GM23338 (cell line): ENCODE data around the gene LMX1B. TPM values are rescaled to one million over a fixed set of nuclear protein-coding genes. Genes with fewer than 3 reads are reported as not detected.

Source experiments
- ATAC-seq: fragments of 200-7000 bp; cut with Tn5 transposase; 3 replicates; pipeline ENCODE4 v1.9.1; 2020
- DNase-seq: peaks from one replicate; pipeline ENCODE4 v3.0.0-alpha.2; 2015; ENCODE audit warnings: low spot score
- H2AFZ ChIP-seq: fragments of 200-600 bp; sonication (generic); 2 replicates; pipeline ENCODE4 v1.8.0; 2016; ENCODE audit warnings: antibody characterized with exemption, mild to moderate bottlenecking, moderate library complexity
- H3F3A ChIP-seq: fragments of 200-600 bp; sonication (generic); replicated peaks from 2 replicates; pipeline ENCODE4 v1.8.0; 2017; ENCODE audit warnings: antibody characterized with exemption, mixed run types, low read depth
- H3K27ac ChIP-seq: fragments of 200-600 bp; sonication (generic); 2 replicates; pipeline ENCODE4 v1.6.1; 2016; ENCODE audit warnings: low read depth
- H3K27me3 ChIP-seq: fragments of 200-600 bp; sonication (generic); 2 replicates; pipeline ENCODE4 v1.8.0; 2016; ENCODE audit warnings: mild to moderate bottlenecking, mixed run types, moderate library complexity; ENCODE audit not compliant: insufficient read depth
- H3K36me3 ChIP-seq: fragments of 200-600 bp; sonication (generic); 2 replicates; pipeline ENCODE4 v1.8.0; 2016; ENCODE audit warnings: mild to moderate bottlenecking; ENCODE audit not compliant: insufficient read depth
- H3K4me1 ChIP-seq: fragments of 200-600 bp; sonication (generic); 2 replicates; pipeline ENCODE4 v1.8.0; 2016; ENCODE audit warnings: mild to moderate bottlenecking, moderate library complexity; ENCODE audit not compliant: insufficient read depth
- H3K4me2 ChIP-seq: fragments of 200-600 bp; sonication (generic); 2 replicates; pipeline ENCODE4 v1.7.1; 2017; ENCODE audit warnings: mixed run types
- H3K4me3 ChIP-seq: fragments of 200-600 bp; sonication (generic); 2 replicates; pipeline ENCODE4 v1.6.1; 2016; ENCODE audit warnings: mixed run types
- H3K79me2 ChIP-seq: fragments of 200-600 bp; sonication (generic); replicated peaks from 2 replicates; pipeline ENCODE4 v1.8.0; 2017; ENCODE audit warnings: mild to moderate bottlenecking; ENCODE audit not compliant: insufficient read depth
- H3K9me2 ChIP-seq: fragments of 200-600 bp; sonication (generic); 2 replicates; pipeline ENCODE4 v1.8.0; 2017; ENCODE audit not compliant: insufficient read depth
- H4K20me1 ChIP-seq: fragments of 200-600 bp; sonication (generic); replicated peaks from 2 replicates; pipeline ENCODE4 v1.8.0; 2017; ENCODE audit warnings: mild to moderate bottlenecking; ENCODE audit not compliant: insufficient read depth
- H3K27ac Mint-ChIP-seq: 2 replicates; pipeline ENCODE4 v1.8.0; 2020; ENCODE audit warnings: inconsistent platforms, mild to moderate bottlenecking, moderate library complexity, mixed read lengths
- H3K27me3 Mint-ChIP-seq: 3 replicates; pipeline ENCODE4 v1.8.0; 2022; ENCODE audit warnings: low read depth, mild to moderate bottlenecking, moderate library complexity, mixed read lengths, inconsistent platforms; ENCODE audit not compliant: insufficient read depth, poor library complexity
- H3K36me3 Mint-ChIP-seq: 3 replicates; pipeline ENCODE4 v1.8.0; 2021; ENCODE audit warnings: low read depth, mild to moderate bottlenecking, inconsistent platforms, moderate library complexity, mixed read lengths
- H3K4me1 Mint-ChIP-seq: 3 replicates; pipeline ENCODE4 v1.8.0; 2020; ENCODE audit warnings: mild to moderate bottlenecking, inconsistent platforms, mixed read lengths
- H3K4me3 Mint-ChIP-seq: 3 replicates; pipeline ENCODE4 v1.8.0; 2021; ENCODE audit warnings: moderate library complexity, mild to moderate bottlenecking, inconsistent platforms, mixed read lengths
- H3K9me3 Mint-ChIP-seq: 3 replicates; pipeline ENCODE4 v1.8.0; 2020; ENCODE audit warnings: moderate library complexity, mild to moderate bottlenecking, inconsistent platforms, mixed read lengths
- CREB1 ChIP-seq: fragments of 250-450 bp; sonication (Bioruptor Pico); IDR thresholded peaks from 2 replicates; pipeline ENCODE4 v1.5.0; 2020; ENCODE audit warnings: low read depth, mild to moderate bottlenecking, moderate library complexity
- CTCF ChIP-seq, 2 experiments: fragments of 200-600 bp in 1 of 2; sonication (generic) in 1 of 2; conservative IDR thresholded peaks; 2 replicates each; pipeline versions ENCODE4 v1.5.1 to v1.6.1; 2016 to 2017; ENCODE audit warnings: antibody characterized with exemption in 2 of 2, low read depth in 2 of 2, mild to moderate bottlenecking in 2 of 2, moderate library complexity in 1 of 2
- ETS1 ChIP-seq: IDR thresholded peaks from 2 replicates; pipeline ENCODE4 v1.6.1; 2016; ENCODE audit warnings: antibody characterized with exemption
- EZH2 ChIP-seq: fragments of 200-600 bp; sonication (generic); IDR thresholded peaks from one replicate; pipeline ENCODE4 v1.8.0; 2017; ENCODE audit warnings: antibody characterized with exemption, mild to moderate bottlenecking, low read depth; ENCODE audit not compliant: unreplicated experiment
- EZH2phosphoT487 ChIP-seq: fragments of 200-600 bp; sonication (generic); IDR thresholded peaks from one replicate; pipeline ENCODE4 v1.8.1; 2018; ENCODE audit warnings: antibody characterized with exemption; ENCODE audit not compliant: unreplicated experiment
- JUNB ChIP-seq: IDR thresholded peaks from one replicate; pipeline ENCODE4 v1.6.1; 2016; ENCODE audit warnings: antibody characterized with exemption; ENCODE audit not compliant: unreplicated experiment
- NANOG ChIP-seq: IDR thresholded peaks from 2 replicates; pipeline ENCODE4 v1.6.1; 2016; ENCODE audit warnings: antibody characterized with exemption, borderline replicate concordance
- POLR2AphosphoS5 ChIP-seq: IDR thresholded peaks from 2 replicates; pipeline ENCODE4 v1.6.1; 2016; ENCODE audit warnings: antibody characterized with exemption, low read depth
- REST ChIP-seq: IDR thresholded peaks from one replicate; pipeline ENCODE4 v1.6.1; 2018; ENCODE audit warnings: antibody characterized with exemption; ENCODE audit not compliant: unreplicated experiment
- STAT1 ChIP-seq: IDR thresholded peaks from one replicate; pipeline ENCODE4 v1.6.1; 2016; ENCODE audit warnings: antibody characterized with exemption; ENCODE audit not compliant: unreplicated experiment
- ZNF114 ChIP-seq: fragments of 250-450 bp; sonication (Bioruptor Pico); IDR thresholded peaks from 2 replicates; pipeline ENCODE4 v1.5.0; 2020; ENCODE audit warnings: mild to moderate bottlenecking, moderate library complexity
- ZNF331 ChIP-seq: fragments of 250-450 bp; sonication (Bioruptor Pico); IDR thresholded peaks from 2 replicates; pipeline ENCODE4 v1.5.0; 2020; ENCODE audit warnings: low read depth, mild to moderate bottlenecking, moderate library complexity
- ZNF462 ChIP-seq: fragments of 250-450 bp; sonication (Bioruptor Pico); IDR thresholded peaks from 2 replicates; pipeline ENCODE4 v1.5.0; 2020; ENCODE audit warnings: mild to moderate bottlenecking, moderate library complexity
- polyA plus RNA-seq: library from polyadenylated mRNA; unstranded; fragments of >200 nt; fragmentation: Nextera tagmentation; extraction: Ambion mirVana; gene quantifications from 2 replicates; pipeline ENCODE4 v1.2.1, GENCODE V29; 2016
- total RNA-seq: library from RNA; depleted of rRNA; stranded (reverse); fragments of >200 nt; shearing (Covaris generic); gene quantifications from 2 replicates; pipeline ENCODE4 v1.2.3, GENCODE V29; 2014

Gene LMX1B
- total and polyA plus RNA-seq, 2 experiments from 2014 or later = 0.08 to 0.21 TPM

- Histone ChIP-seq H3K4me3 (no peak overlapping the region), H3K4me2 (no peak overlapping the region), H3K79me2 (no peaks in the 10 kb centered on the region), H3K4me1 (no peaks in the 10 kb centered on the region), H3K27me3 (no peaks in the 10 kb centered on the region), H3K36me3 (no peaks in the 10 kb centered on the region), H3K9me2 (peaks cover 7% of the 10 kb centered on the region; the same call in 1 of the 2 replicates), H2AFZ (no peak overlapping the region), H4K20me1 (no peaks in the 10 kb centered on the region), H3K27ac (no peak overlapping the region), H3F3A (no peaks in the 10 kb centered on the region)
- Mint-ChIP-seq H3K27ac (no peak overlapping the region), H3K4me3 (no peak overlapping the region), H3K9me3 (peaks cover 23% of the 10 kb centered on the region), H3K4me1 (no peaks in the 10 kb centered on the region), H3K36me3 (peaks cover 6% of the 10 kb centered on the region; the same call in 2 of the 3 replicates), H3K27me3 (no peaks in the 10 kb centered on the region)
- TF ChIP-seq NANOG (no peak), EZH2 (no peak), JUNB (no peak), CTCF (conservative IDR thresholded peaks at IDR 0.05; ENCODE audit: low read depth in 2 of 2) (no peak), ETS1 (no peak), ZNF114 (CRISPR knock-in tag) (no peak), STAT1 (no peak), EZH2phosphoT487 (no peak), ZNF462 (CRISPR knock-in tag) (no peak), POLR2AphosphoS5 (no peak), CREB1 (no peak), REST (no peak), ZNF331 (no peak)
- DNase-seq = no peak
- no peak for ATAC-seq
Observed at GRCh38 chr9:126738553-126738952, 124.8 kb downstream of the LMX1B start.
